Measurements from ENCODE around the gene RGL2. TPM values are rescaled to one million over a fixed set of nuclear protein-coding genes. Genes with fewer than 3 reads are reported as not detected.

RGL2 gene
- total RNA-seq, 1 donor from 2014 or later = 63.9 TPM

- peak overlapping the region; percentile 81 to 85 for H3K4me3 ChIP-seq
- no peaks in the 10 kb centered on the region for H3K27me3 ChIP-seq
- peak overlapping the region in 1 of 2 donors; percentile 89 for H3K27ac ChIP-seq
- H3K36me3 ChIP-seq = peaks cover 13 to 21% of the 10 kb centered on the region in 2 donors
- no peak for TF ChIP-seq CTCF (IDR thresholded peaks at IDR 0.05)
- no peak for DNase-seq (ENCODE audit: low spot score in 2 of 2)
- intact Hi-C loops (cut with DNase I) = no loop called here
- H3K9me3 ChIP-seq = no peaks in the 10 kb centered on the region
- H3K4me1 ChIP-seq = peaks cover 27 to 32% of the 10 kb centered on the region in 2 donors
These were observed 25.4 kb upstream of the RGL2 start for GRCh38 chr6:33324125-33324524.

GRCh38 chr6:33323623-33323948 is 24.8 kb upstream of the RGL2 start:
- no peaks in the 10 kb centered on the region for H3K27me3 ChIP-seq
- H3K36me3 ChIP-seq = peaks cover 17 to 27% of the 10 kb centered on the region in 2 donors
- TF ChIP-seq CTCF (IDR thresholded peaks at IDR 0.05) = peak in 1 of 3 experiments; percentile 1
- peak overlapping the region; percentile 89 to 93 for H3K27ac ChIP-seq
- peaks cover 27 to 38% of the 10 kb centered on the region in 2 donors for H3K4me1 ChIP-seq
- peak overlapping the region; percentile 81 to 85 for H3K4me3 ChIP-seq
- H3K9me3 ChIP-seq = no peaks in the 10 kb centered on the region
- intact Hi-C loops (cut with DNase I) = loop anchor here (1.0 kb wide), 1 partner anchor 68 kb away; the partner anchor contains the start of gene KIFC1
- no peak for DNase-seq (ENCODE audit: low spot score in 2 of 2)

GRCh38 chr6:33321227-33321626 is 22.5 kb upstream of the RGL2 start:
- TF ChIP-seq CTCF (IDR thresholded peaks at IDR 0.05) = no peak
- no peaks in the 10 kb centered on the region for H3K27me3 ChIP-seq
- H3K4me3 ChIP-seq = peak overlapping the region; percentile 81 to 85
- no peaks in the 10 kb centered on the region for H3K9me3 ChIP-seq
- intact Hi-C loops (cut with DNase I) = no loop called here
- DNase-seq (ENCODE audit: low spot score in 2 of 2) = no peak
- peaks cover 17 to 28% of the 10 kb centered on the region in 2 donors for H3K36me3 ChIP-seq
- H3K4me1 ChIP-seq = peaks cover 27 to 48% of the 10 kb centered on the region in 2 donors
- peak overlapping the region; percentile 89 to 93 for H3K27ac ChIP-seq

- Histone ChIP-seq H3K27me3 (no peaks in the 10 kb centered on the region), H3K9me3 (no peaks in the 10 kb centered on the region), H3K27ac (peak overlapping the region; percentile 89 to 93), H3K36me3 (peaks cover 17 to 28% of the 10 kb centered on the region in 2 donors), H3K4me3 (peak overlapping the region in 1 of 2 donors; percentile 81), H3K4me1 (peaks cover 27 to 48% of the 10 kb centered on the region in 2 donors)
- peak in 1 of 2 donors; percentile 86 for DNase-seq (ENCODE audit: low spot score in 2 of 2)
- intact Hi-C loops (cut with DNase I) = no loop called here
- TF ChIP-seq CTCF (IDR thresholded peaks at IDR 0.05) = no peak
These were observed 21.8 kb upstream of the RGL2 start for GRCh38 chr6:33320315-33321181.

- peak overlapping the region in 1 of 2 donors; percentile 81 for H3K4me3 ChIP-seq
- intact Hi-C loops (cut with DNase I) = loop anchor here (5.0 to 10.0 kb wide), 2 partner anchors 118 to 1655 kb away; partner anchors contain the start of genes C6orf47, CSNK2B, GPANK1 and HSD17B8
- peaks cover 17 to 28% of the 10 kb centered on the region in 2 donors for H3K36me3 ChIP-seq
- peak overlapping the region; percentile 89 to 93 for H3K27ac ChIP-seq
- H3K4me1 ChIP-seq = peaks cover 27 to 50% of the 10 kb centered on the region in 2 donors
- TF ChIP-seq CTCF (IDR thresholded peaks at IDR 0.05) = no peak
- no peak for DNase-seq (ENCODE audit: low spot score in 2 of 2)
- no peaks in the 10 kb centered on the region for H3K9me3 ChIP-seq
- H3K27me3 ChIP-seq = no peaks in the 10 kb centered on the region
These were observed 21.2 kb upstream of the RGL2 start for GRCh38 chr6:33319939-33320314.
